ENCODE results near the gene TMEM238L. TPM values are rescaled to one million over a fixed set of nuclear protein-coding genes. Genes with fewer than 3 reads are reported as not detected.

The TMEM238L gene
- total RNA-seq, 2 experiments from 2014 or later = not detected

DNA sequence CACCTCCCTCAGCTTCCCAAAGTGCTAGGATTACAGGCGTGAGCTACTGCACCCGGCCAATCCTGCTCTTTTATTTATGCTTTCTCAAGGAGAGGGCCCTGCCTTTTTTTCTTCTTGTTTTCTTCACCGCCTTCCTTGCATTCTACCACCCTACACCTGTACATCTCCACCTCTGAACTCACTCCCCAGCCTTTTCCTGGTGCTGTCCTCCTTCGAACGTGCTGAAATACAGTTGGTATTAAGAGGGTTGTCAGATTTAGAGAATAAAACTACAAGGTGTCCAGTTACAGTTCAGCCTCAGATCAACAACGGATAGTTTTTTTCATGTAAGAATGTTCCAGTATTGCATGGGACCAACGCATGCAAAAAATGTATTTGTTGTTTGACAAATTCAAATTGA, 32.2 kb upstream of the TMEM238L start:
- CTCF ChIA-PET = interaction anchor here (1.3 kb wide), 1 partner anchor 9 kb away, joined by 3 read pairs; no protein-coding TSS in a partner anchor
- Mint-ChIP-seq H3K27ac (no peak overlapping the region), H3K27me3 (no peaks in the 10 kb centered on the region), H3K36me3 (ENCODE audit: low read depth) (no peaks in the 10 kb centered on the region), H3K9me3 (no peaks in the 10 kb centered on the region), H3K4me3 (no peak overlapping the region), H3K4me1 (ENCODE audit: low read depth) (no peaks in the 10 kb centered on the region)
- H3K27me3 ChIP-seq (ENCODE audit: control insufficient read depth in 1 of 2, insufficient read depth in 2 of 2, low read length in 2 of 2) = no peaks in the 10 kb centered on the region
- no peaks in the 10 kb centered on the region for H3K36me3 ChIP-seq (ENCODE audit: insufficient read depth, low read length)
- intact Hi-C loops (cut with DNase I, micrococcal nuclease) = no loop called here
- H3K27ac ChIP-seq (ENCODE audit: low read depth in 1 of 2, low read length in 2 of 2) = no peak overlapping the region
- TF ChIP-seq CTCF (IDR thresholded peaks at IDR 0.05) = no peak
- H3K4me1 ChIP-seq (ENCODE audit: insufficient read depth, low read length) = no peaks in the 10 kb centered on the region
- no peak for DNase-seq
- ATAC-seq (ENCODE audit: poor library complexity) = no peak
- no peak overlapping the region for H3K4me3 ChIP-seq (ENCODE audit: low read length)
- POLR2A ChIA-PET = no interaction called here
- H3K9me3 ChIP-seq (ENCODE audit: control insufficient read depth in 1 of 2, insufficient read depth in 1 of 2, low read length in 2 of 2) = no peaks in the 10 kb centered on the region

GRCh38 chr17:10831696-10832095, 27.8 kb upstream of the TMEM238L start:
- intact Hi-C loops (cut with DNase I, micrococcal nuclease) = no loop called here
- H3K9me3 Mint-ChIP-seq = no peaks in the 10 kb centered on the region
- H3K4me3 ChIP-seq (ENCODE audit: low read length) = no peak overlapping the region
- no peaks in the 10 kb centered on the region for H3K36me3 ChIP-seq (ENCODE audit: insufficient read depth, low read length)
- peaks cover 9% of the 10 kb centered on the region for H3K27me3 Mint-ChIP-seq
- no peak overlapping the region for H3K27ac ChIP-seq (ENCODE audit: low read depth in 1 of 2, low read length in 2 of 2)
- ChIA-PET CTCF (no interaction called here), POLR2A (no interaction called here)
- no peak overlapping the region for H3K4me3 Mint-ChIP-seq
- ATAC-seq (ENCODE audit: poor library complexity) (no peak), DNase-seq (no peak)
- H3K36me3 Mint-ChIP-seq (ENCODE audit: low read depth) = no peaks in the 10 kb centered on the region
- no peak for TF ChIP-seq CTCF (IDR thresholded peaks at IDR 0.05)
- H3K4me1 ChIP-seq (ENCODE audit: insufficient read depth, low read length) = no peaks in the 10 kb centered on the region
- H3K27ac Mint-ChIP-seq = no peak overlapping the region
- H3K4me1 Mint-ChIP-seq (ENCODE audit: low read depth) = no peaks in the 10 kb centered on the region
- H3K27me3 ChIP-seq (ENCODE audit: control insufficient read depth in 1 of 2, insufficient read depth in 2 of 2, low read length in 2 of 2) = no peaks in the 10 kb centered on the region
- H3K9me3 ChIP-seq (ENCODE audit: control insufficient read depth in 1 of 2, insufficient read depth in 1 of 2, low read length in 2 of 2) = no peaks in the 10 kb centered on the region

DNA sequence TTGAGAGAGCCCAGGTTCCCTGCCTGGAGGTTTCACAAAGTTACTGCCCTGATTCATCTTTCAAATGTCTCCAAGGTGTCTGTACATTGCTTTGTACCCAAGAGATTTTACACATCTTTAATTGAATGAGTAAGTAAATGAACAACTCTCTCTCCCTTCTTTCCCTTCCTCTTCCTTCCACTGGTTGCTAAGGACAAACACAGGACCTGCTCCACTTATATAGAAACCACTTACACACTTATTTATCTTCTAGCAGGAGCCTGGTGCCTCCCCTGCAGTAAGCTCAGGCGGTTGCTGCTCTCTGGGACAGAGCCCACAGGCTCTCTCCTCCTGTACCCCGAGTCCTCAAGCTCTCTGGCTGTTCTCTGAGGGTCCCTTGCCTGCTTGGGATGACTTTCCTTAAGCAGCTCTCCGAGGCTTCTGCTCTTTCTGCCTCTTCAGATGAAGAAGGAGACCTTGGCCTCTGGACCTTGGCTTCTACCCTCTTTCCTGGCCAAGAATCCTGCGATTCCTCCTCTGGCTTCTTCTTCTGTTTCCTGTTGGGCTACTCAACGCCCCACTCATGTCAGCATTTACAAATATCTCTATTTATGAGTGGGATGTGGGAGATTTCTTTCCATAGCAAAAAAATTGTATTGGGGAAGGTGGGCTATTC, 24.1 kb upstream of the TMEM238L start:
- H3K4me3 ChIP-seq (ENCODE audit: low read length) = no peak overlapping the region
- no peaks in the 10 kb centered on the region for H3K4me1 ChIP-seq (ENCODE audit: insufficient read depth, low read length)
- no peaks in the 10 kb centered on the region for H3K36me3 Mint-ChIP-seq (ENCODE audit: low read depth)
- no peak for TF ChIP-seq CTCF (IDR thresholded peaks at IDR 0.05)
- no peak overlapping the region for H3K27ac ChIP-seq (ENCODE audit: low read depth in 1 of 2, low read length in 2 of 2)
- DNase-seq (no peak), ATAC-seq (ENCODE audit: poor library complexity) (no peak)
- ChIA-PET POLR2A (no interaction called here), CTCF (no interaction called here)
- H3K4me3 Mint-ChIP-seq = no peak overlapping the region
- H3K27me3 ChIP-seq (ENCODE audit: control insufficient read depth in 1 of 2, insufficient read depth in 2 of 2, low read length in 2 of 2) = peaks cover 0 to 2% of the 10 kb centered on the region in 2 experiments
- H3K27me3 Mint-ChIP-seq = peaks cover 14% of the 10 kb centered on the region
- intact Hi-C loops (cut with DNase I, micrococcal nuclease) = no loop called here
- no peaks in the 10 kb centered on the region for H3K36me3 ChIP-seq (ENCODE audit: insufficient read depth, low read length)
- peaks cover 0 to 3% of the 10 kb centered on the region in 2 experiments for H3K9me3 ChIP-seq (ENCODE audit: control insufficient read depth in 1 of 2, insufficient read depth in 1 of 2, low read length in 2 of 2)
- no peaks in the 10 kb centered on the region for H3K4me1 Mint-ChIP-seq (ENCODE audit: low read depth)
- H3K27ac Mint-ChIP-seq = no peak overlapping the region
- H3K9me3 Mint-ChIP-seq = no peaks in the 10 kb centered on the region
